Measurements from ENCODE around the gene DOC2A. TPM values are rescaled to one million over a fixed set of nuclear protein-coding genes. Genes with fewer than 3 reads are reported as not detected.

The DOC2A gene
- total and polyA plus RNA-seq, 2 experiments from 2014 or later = 9.8 to 10.0 TPM

GRCh38 chr16:29978564-29979270 lies 32.1 kb downstream of the DOC2A start:
- H4K20me1 ChIP-seq (replicated peaks; ENCODE audit: insufficient read depth) = peaks cover 17% of the 10 kb centered on the region
- H3K36me3 Mint-ChIP-seq (ENCODE audit: low read depth) = peaks cover 35% of the 10 kb centered on the region
- peaks cover 29% of the 10 kb centered on the region for H3K4me1 Mint-ChIP-seq
- peaks cover 21% of the 10 kb centered on the region for H3K36me3 ChIP-seq (ENCODE audit: insufficient read depth)
- no peak for DNase-seq (ENCODE audit: low spot score)
- H3K4me3 Mint-ChIP-seq = no peak overlapping the region
- H3K79me2 ChIP-seq (replicated peaks; ENCODE audit: insufficient read depth) = peaks cover 37% of the 10 kb centered on the region
- H3K4me1 ChIP-seq (ENCODE audit: insufficient read depth) = peaks cover 27% of the 10 kb centered on the region
- no peak for ATAC-seq
- no peak for TF ChIP-seq NANOG (IDR thresholded peaks at IDR 0.05; ENCODE audit: borderline replicate concordance)
- TF ChIP-seq EZH2phosphoT487 (IDR thresholded peaks at IDR 0.05; ENCODE audit: unreplicated experiment) = no peak
- no peak for TF ChIP-seq POLR2AphosphoS5 (IDR thresholded peaks at IDR 0.05; ENCODE audit: low read depth)
- TF ChIP-seq JUNB (IDR thresholded peaks at IDR 0.05; ENCODE audit: unreplicated experiment) = no peak
- TF ChIP-seq ZNF114 (CRISPR knock-in tag; IDR thresholded peaks at IDR 0.05) = no peak
- TF ChIP-seq EZH2 (IDR thresholded peaks at IDR 0.05; ENCODE audit: low read depth, unreplicated experiment) = no peak
- TF ChIP-seq REST (IDR thresholded peaks at IDR 0.05; ENCODE audit: unreplicated experiment) = no peak
- TF ChIP-seq ZNF462 (CRISPR knock-in tag; IDR thresholded peaks at IDR 0.05) = no peak
- TF ChIP-seq STAT1 (IDR thresholded peaks at IDR 0.05; ENCODE audit: unreplicated experiment) = no peak
- TF ChIP-seq ETS1 (IDR thresholded peaks at IDR 0.05) = no peak
- no peak for TF ChIP-seq ZNF331 (CRISPR knock-in tag; IDR thresholded peaks at IDR 0.05; ENCODE audit: low read depth)
- no peak for TF ChIP-seq CREB1 (CRISPR knock-in tag; IDR thresholded peaks at IDR 0.05; ENCODE audit: low read depth)
- TF ChIP-seq CTCF (conservative IDR thresholded peaks at IDR 0.05; ENCODE audit: low read depth in 2 of 2) = no peak
- 0 out of 2 replicates have a peak, but pooled peaks cover 12% of the 10 kb centered on the region for H3F3A ChIP-seq (replicated peaks; ENCODE audit: low read depth)
- no peak overlapping the region for H3K27ac ChIP-seq (ENCODE audit: low read depth)
- H3K27ac Mint-ChIP-seq = no peak overlapping the region
- no peaks in the 10 kb centered on the region; the same call in 2 of the 3 replicates for H3K9me3 Mint-ChIP-seq
- H3K27me3 Mint-ChIP-seq (ENCODE audit: insufficient read depth, low read depth, poor library complexity) = peaks cover 2% of the 10 kb centered on the region
- H3K27me3 ChIP-seq (ENCODE audit: insufficient read depth) = no peaks in the 10 kb centered on the region
- H3K9me2 ChIP-seq (ENCODE audit: insufficient read depth) = no peaks in the 10 kb centered on the region
- H3K4me3 ChIP-seq = no peak overlapping the region
- H3K4me2 ChIP-seq = no peak overlapping the region
- no peak overlapping the region for H2AFZ ChIP-seq

Data from GM23338 (cell line).